DOHH2 (cell line): ENCODE data around the gene GNG12.
"Not testable (repeated sequence)": the region's sequence is repeated elsewhere in the genome, so short reads cannot be mapped to it uniquely, and the experiment has no call there.

Experiments
- H3F3A ChIP-seq: fragments of 200-600 bp; sonication (generic), shearing (Covaris generic); 2 replicates; pipeline ENCODE4 v1.6.0; 2016; ENCODE audit warnings: antibody characterized with exemption, mild to moderate bottlenecking; ENCODE audit not compliant: control insufficient read depth, insufficient read depth
- H3K27ac ChIP-seq: fragments of 200-600 bp; sonication (generic); 2 replicates; pipeline ENCODE4 v1.5.1; 2014; ENCODE audit warnings: low read depth, mild to moderate bottlenecking, low read length, moderate library complexity
- H3K27me3 ChIP-seq: fragments of 200-600 bp; sonication (generic); 2 replicates; pipeline ENCODE4 v1.6.1; 2014; ENCODE audit warnings: mild to moderate bottlenecking, low read length, mixed read lengths; ENCODE audit not compliant: control insufficient read depth
- H3K36me3 ChIP-seq: fragments of 200-600 bp; sonication (generic); 2 replicates; pipeline ENCODE4 v1.6.1; 2014; ENCODE audit warnings: mild to moderate bottlenecking, low read length, moderate library complexity, mixed read lengths; ENCODE audit not compliant: control insufficient read depth
- H3K4me1 ChIP-seq: fragments of 200-600 bp; sonication (generic); 2 replicates; pipeline ENCODE4 v1.6.1; 2014; ENCODE audit warnings: mild to moderate bottlenecking, low read length, mixed read lengths; ENCODE audit not compliant: control insufficient read depth
- H3K4me2 ChIP-seq: fragments of 200-600 bp; sonication (generic); 2 replicates; pipeline ENCODE4 v1.6.0; 2014; ENCODE audit warnings: mild to moderate bottlenecking, low read length, moderate library complexity
- H3K4me3 ChIP-seq: fragments of 200-600 bp; sonication (generic); 2 replicates; pipeline ENCODE4 v1.5.1; 2014; ENCODE audit warnings: mild to moderate bottlenecking, low read length, mixed read lengths
- H3K79me2 ChIP-seq: fragments of 200-600 bp; sonication (generic); 2 replicates; pipeline ENCODE4 v1.6.1; 2014; ENCODE audit warnings: mild to moderate bottlenecking, low read length, mixed read lengths; ENCODE audit not compliant: control insufficient read depth
- H3K9me2 ChIP-seq: fragments of 200-600 bp; sonication (generic); replicated peaks from 2 replicates; pipeline ENCODE4 v1.6.1; 2014; ENCODE audit warnings: mild to moderate bottlenecking, low read length, mixed read lengths; ENCODE audit not compliant: control insufficient read depth
- H3K9me3 ChIP-seq: fragments of 200-600 bp; sonication (generic); 2 replicates; pipeline ENCODE4 v1.6.1; 2014; ENCODE audit warnings: antibody characterized with exemption, low read length, mixed read lengths; ENCODE audit not compliant: control insufficient read depth, insufficient read depth
- H4K20me1 ChIP-seq: fragments of 200-600 bp; sonication (generic); 2 replicates; pipeline ENCODE4 v1.6.0; 2014; ENCODE audit warnings: low read depth, mild to moderate bottlenecking, antibody characterized with exemption, low read length, moderate library complexity; ENCODE audit not compliant: control insufficient read depth, insufficient read depth
- EZH2phosphoT487 ChIP-seq: fragments of 200-600 bp; sonication (generic); IDR thresholded peaks from 2 replicates; pipeline ENCODE4 v1.6.1; 2017; ENCODE audit warnings: borderline replicate concordance, mild to moderate bottlenecking, antibody characterized with exemption, low read length, moderate library complexity, mixed read lengths
- TF ChIP-seq, protein P1 (sequence below): fragments of 200-600 bp; sonication (generic); IDR thresholded peaks from one replicate; pipeline ENCODE4 v1.5.1; 2014; ENCODE audit warnings: antibody characterized with exemption, mild to moderate bottlenecking, low read depth, low read length; ENCODE audit not compliant: poor library complexity, severe bottlenecking

Gene GNG12

DNA sequence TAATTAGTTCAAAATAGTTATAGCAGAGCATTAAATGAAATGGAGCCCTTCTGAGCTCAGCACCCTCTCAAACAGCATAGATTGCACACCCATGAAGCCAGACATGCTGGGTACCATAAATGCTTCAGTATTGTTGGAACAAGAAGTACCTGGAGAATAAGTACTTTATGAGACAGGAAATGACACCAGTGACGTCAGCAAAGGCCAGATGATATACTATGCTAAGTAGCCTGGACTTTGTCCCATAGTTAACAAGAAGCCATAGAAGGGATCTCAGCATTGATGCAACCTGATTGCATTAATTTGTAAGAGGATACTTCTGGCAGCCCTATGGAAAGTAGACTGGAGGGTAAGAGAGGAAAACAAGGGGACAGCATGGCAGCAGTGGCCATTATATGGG is 164.6 kb downstream of the GNG12 start:
- no peaks in the 10 kb centered on the region for H3F3A ChIP-seq
- no peak for TF ChIP-seq EZH2phosphoT487
- TF ChIP-seq, protein P1, sequence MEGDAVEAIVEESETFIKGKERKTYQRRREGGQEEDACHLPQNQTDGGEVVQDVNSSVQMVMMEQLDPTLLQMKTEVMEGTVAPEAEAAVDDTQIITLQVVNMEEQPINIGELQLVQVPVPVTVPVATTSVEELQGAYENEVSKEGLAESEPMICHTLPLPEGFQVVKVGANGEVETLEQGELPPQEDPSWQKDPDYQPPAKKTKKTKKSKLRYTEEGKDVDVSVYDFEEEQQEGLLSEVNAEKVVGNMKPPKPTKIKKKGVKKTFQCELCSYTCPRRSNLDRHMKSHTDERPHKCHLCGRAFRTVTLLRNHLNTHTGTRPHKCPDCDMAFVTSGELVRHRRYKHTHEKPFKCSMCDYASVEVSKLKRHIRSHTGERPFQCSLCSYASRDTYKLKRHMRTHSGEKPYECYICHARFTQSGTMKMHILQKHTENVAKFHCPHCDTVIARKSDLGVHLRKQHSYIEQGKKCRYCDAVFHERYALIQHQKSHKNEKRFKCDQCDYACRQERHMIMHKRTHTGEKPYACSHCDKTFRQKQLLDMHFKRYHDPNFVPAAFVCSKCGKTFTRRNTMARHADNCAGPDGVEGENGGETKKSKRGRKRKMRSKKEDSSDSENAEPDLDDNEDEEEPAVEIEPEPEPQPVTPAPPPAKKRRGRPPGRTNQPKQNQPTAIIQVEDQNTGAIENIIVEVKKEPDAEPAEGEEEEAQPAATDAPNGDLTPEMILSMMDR: no peak
- H3K36me3 ChIP-seq: no peaks in the 10 kb centered on the region
- H3K79me2 ChIP-seq: no peaks in the 10 kb centered on the region
- H4K20me1 ChIP-seq: no peaks in the 10 kb centered on the region
- no peak overlapping the region for H3K4me3 ChIP-seq
- peaks cover 8% of the 10 kb centered on the region for H3K27me3 ChIP-seq
- no peaks in the 10 kb centered on the region for H3K9me2 ChIP-seq
- no peaks in the 10 kb centered on the region for H3K9me3 ChIP-seq
- peaks cover 7% of the 10 kb centered on the region for H3K4me1 ChIP-seq
- peak overlapping the region; percentile 26; the same call in 1 of the 2 replicates for H3K4me2 ChIP-seq
- no peak overlapping the region for H3K27ac ChIP-seq

DNA sequence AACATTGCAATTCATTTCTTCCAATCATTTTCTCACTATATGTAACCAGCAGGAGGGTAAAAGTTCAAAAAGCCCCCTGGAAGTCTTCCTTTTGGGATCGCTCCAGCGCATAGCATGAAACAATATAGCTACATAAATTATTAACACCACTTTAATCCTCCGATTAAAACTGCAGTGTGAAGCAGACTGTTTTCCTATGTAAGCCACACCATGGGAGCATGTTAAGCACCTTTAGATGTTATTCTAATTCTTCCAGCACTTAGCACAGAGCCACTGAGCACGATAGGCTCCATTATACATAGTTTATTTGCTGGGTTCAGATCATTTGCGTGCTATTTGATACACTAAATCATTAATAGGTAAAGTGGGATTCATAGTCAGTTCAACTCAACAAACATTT is 166.6 kb downstream of the GNG12 start:
- TF ChIP-seq, protein P1: no peak
- TF ChIP-seq EZH2phosphoT487: no peak

DNA sequence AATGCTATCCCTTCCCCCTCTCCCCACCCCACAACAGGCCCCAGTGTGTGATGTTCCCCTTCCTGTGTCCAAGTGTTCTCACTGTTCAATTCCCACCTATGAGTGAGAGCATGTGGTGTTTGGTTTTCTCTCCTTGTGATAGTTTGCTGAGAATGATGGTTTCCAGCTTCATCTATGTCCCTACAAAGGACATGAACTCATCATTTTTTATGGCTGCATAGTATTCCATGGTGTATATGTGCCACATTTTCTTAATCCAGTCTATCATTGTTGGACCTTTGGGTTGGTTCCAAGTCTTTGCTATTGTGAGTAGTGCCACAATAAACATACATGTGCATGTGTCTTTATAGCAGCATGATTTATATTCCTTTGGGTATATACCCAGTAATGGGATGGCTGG is 168.0 kb downstream of the GNG12 start:
- not testable (repeated sequence) for H3K4me2 ChIP-seq, H4K20me1 ChIP-seq, H3K27ac ChIP-seq, H3K4me1 ChIP-seq, H3K9me2 ChIP-seq, H3K9me3 ChIP-seq, H3K4me3 ChIP-seq, H3K27me3 ChIP-seq, H3K36me3 ChIP-seq, H3F3A ChIP-seq, H3K79me2 ChIP-seq

More for the DNA sequence above, 166.6 kb downstream of the GNG12 start:
- H3F3A ChIP-seq: no peaks in the 10 kb centered on the region
- no peaks in the 10 kb centered on the region for H3K9me3 ChIP-seq
- H4K20me1 ChIP-seq: no peaks in the 10 kb centered on the region
- peaks cover 7% of the 10 kb centered on the region for H3K4me1 ChIP-seq
- peaks cover 8% of the 10 kb centered on the region for H3K27me3 ChIP-seq
- H3K4me2 ChIP-seq: no peak overlapping the region
- H3K27ac ChIP-seq: no peak overlapping the region
- H3K79me2 ChIP-seq: no peaks in the 10 kb centered on the region
- H3K9me2 ChIP-seq: no peaks in the 10 kb centered on the region
- H3K36me3 ChIP-seq: no peaks in the 10 kb centered on the region
- H3K4me3 ChIP-seq: no peak overlapping the region

DNA sequence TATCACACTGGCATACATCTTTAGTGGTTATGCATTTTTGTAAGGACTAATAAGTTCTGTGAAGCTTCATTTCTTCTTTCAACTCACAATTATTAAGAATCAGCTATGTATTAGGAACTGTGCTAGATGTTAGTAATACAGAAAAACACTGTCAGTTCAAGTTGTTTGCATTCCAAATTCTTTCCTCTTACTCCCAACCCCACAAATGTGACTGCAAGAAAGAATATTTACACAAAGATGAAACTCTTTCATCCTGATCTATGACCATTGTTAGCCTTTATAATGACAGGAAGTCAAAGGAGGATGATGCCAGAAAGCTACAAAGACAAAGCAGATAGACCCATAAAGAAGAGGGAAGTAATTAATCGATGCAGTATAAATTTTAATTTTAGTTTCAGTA is 169.2 kb downstream of the GNG12 start:
- Histone ChIP-seq H3K4me2 (no peak overlapping the region), H3K79me2 (no peaks in the 10 kb centered on the region), H3K4me1 (peaks cover 7% of the 10 kb centered on the region), H4K20me1 (no peaks in the 10 kb centered on the region), H3K27me3 (no peaks in the 10 kb centered on the region), H3K27ac (no peak overlapping the region), H3K9me2 (no peaks in the 10 kb centered on the region), H3K9me3 (no peaks in the 10 kb centered on the region), H3K36me3 (no peaks in the 10 kb centered on the region), H3K4me3 (no peak overlapping the region), H3F3A (no peaks in the 10 kb centered on the region)
- TF ChIP-seq, protein P1: no peak
- TF ChIP-seq EZH2phosphoT487: no peak
